ENCODE measurements around the gene MALAT1. TPM values are rescaled to one million over a fixed set of nuclear protein-coding genes. Genes with fewer than 3 reads are reported as not detected.

Gene MALAT1
- total and polyA plus RNA-seq, 2 of the 13 experiments (the other 11 are each of a cell fraction or from before 2014, with no cell fraction given), result 143 to 1,237 TPM

DNA sequence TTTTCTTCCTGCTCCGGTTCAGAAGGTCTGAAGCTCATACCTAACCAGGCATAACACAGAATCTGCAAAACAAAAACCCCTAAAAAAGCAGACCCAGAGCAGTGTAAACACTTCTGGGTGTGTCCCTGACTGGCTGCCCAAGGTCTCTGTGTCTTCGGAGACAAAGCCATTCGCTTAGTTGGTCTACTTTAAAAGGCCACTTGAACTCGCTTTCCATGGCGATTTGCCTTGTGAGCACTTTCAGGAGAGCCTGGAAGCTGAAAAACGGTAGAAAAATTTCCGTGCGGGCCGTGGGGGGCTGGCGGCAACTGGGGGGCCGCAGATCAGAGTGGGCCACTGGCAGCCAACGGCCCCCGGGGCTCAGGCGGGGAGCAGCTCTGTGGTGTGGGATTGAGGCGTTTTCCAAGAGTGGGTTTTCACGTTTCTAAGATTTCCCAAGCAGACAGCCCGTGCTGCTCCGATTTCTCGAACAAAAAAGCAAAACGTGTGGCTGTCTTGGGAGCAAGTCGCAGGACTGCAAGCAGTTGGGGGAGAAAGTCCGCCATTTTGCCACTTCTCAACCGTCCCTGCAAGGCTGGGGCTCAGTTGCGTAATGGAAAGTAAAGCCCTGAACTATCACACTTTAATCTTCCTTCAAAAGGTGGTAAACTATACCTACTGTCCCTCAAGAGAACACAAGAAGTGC, 661 bp upstream of the MALAT1 start (continued):
- TF ChIP-seq, protein P1, sequence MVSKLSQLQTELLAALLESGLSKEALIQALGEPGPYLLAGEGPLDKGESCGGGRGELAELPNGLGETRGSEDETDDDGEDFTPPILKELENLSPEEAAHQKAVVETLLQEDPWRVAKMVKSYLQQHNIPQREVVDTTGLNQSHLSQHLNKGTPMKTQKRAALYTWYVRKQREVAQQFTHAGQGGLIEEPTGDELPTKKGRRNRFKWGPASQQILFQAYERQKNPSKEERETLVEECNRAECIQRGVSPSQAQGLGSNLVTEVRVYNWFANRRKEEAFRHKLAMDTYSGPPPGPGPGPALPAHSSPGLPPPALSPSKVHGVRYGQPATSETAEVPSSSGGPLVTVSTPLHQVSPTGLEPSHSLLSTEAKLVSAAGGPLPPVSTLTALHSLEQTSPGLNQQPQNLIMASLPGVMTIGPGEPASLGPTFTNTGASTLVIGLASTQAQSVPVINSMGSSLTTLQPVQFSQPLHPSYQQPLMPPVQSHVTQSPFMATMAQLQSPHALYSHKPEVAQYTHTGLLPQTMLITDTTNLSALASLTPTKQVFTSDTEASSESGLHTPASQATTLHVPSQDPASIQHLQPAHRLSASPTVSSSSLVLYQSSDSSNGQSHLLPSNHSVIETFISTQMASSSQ (IDR thresholded peaks at IDR 0.05; ENCODE audit: low read depth), result no peak
- TF ChIP-seq, protein P1 (CRISPR knock-in tag; IDR thresholded peaks at IDR 0.05; ENCODE audit: borderline replicate concordance), result no peak
- peak; percentile 75 for TF ChIP-seq NFRKB (IDR thresholded peaks at IDR 0.05)
- TF ChIP-seq, protein P2, sequence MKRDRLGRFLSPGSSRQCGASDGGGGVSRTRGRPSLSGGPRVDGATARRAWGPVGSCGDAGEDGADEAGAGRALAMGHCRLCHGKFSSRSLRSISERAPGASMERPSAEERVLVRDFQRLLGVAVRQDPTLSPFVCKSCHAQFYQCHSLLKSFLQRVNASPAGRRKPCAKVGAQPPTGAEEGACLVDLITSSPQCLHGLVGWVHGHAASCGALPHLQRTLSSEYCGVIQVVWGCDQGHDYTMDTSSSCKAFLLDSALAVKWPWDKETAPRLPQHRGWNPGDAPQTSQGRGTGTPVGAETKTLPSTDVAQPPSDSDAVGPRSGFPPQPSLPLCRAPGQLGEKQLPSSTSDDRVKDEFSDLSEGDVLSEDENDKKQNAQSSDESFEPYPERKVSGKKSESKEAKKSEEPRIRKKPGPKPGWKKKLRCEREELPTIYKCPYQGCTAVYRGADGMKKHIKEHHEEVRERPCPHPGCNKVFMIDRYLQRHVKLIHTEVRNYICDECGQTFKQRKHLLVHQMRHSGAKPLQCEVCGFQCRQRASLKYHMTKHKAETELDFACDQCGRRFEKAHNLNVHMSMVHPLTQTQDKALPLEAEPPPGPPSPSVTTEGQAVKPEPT (CRISPR knock-in tag; IDR thresholded peaks at IDR 0.05; ENCODE audit: low read depth), result no peak
- TF ChIP-seq, protein P3, sequence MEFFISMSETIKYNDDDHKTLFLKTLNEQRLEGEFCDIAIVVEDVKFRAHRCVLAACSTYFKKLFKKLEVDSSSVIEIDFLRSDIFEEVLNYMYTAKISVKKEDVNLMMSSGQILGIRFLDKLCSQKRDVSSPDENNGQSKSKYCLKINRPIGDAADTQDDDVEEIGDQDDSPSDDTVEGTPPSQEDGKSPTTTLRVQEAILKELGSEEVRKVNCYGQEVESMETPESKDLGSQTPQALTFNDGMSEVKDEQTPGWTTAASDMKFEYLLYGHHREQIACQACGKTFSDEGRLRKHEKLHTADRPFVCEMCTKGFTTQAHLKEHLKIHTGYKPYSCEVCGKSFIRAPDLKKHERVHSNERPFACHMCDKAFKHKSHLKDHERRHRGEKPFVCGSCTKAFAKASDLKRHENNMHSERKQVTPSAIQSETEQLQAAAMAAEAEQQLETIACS (CRISPR knock-in tag; IDR thresholded peaks at IDR 0.05), result peak; percentile 17; the same call in 1 of the 2 replicates
- TF ChIP-seq TAF15 (IDR thresholded peaks at IDR 0.05; ENCODE audit: low read depth, low read length, poor library complexity, severe bottlenecking), result no peak
- no peak for TF ChIP-seq MXD4 (CRISPR knock-in tag; IDR thresholded peaks at IDR 0.05)
- TF ChIP-seq, protein P4, sequence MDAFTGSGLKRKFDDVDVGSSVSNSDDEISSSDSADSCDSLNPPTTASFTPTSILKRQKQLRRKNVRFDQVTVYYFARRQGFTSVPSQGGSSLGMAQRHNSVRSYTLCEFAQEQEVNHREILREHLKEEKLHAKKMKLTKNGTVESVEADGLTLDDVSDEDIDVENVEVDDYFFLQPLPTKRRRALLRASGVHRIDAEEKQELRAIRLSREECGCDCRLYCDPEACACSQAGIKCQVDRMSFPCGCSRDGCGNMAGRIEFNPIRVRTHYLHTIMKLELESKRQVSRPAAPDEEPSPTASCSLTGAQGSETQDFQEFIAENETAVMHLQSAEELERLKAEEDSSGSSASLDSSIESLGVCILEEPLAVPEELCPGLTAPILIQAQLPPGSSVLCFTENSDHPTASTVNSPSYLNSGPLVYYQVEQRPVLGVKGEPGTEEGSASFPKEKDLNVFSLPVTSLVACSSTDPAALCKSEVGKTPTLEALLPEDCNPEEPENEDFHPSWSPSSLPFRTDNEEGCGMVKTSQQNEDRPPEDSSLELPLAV (CRISPR knock-in tag; conservative IDR thresholded peaks at IDR 0.05; ENCODE audit: low read depth), result no peak
- TF ChIP-seq SIX4 (CRISPR knock-in tag; IDR thresholded peaks at IDR 0.05), result no peak
- TF ChIP-seq PAWR (CRISPR knock-in tag; IDR thresholded peaks at IDR 0.05; ENCODE audit: borderline replicate concordance), result no peak
- TF ChIP-seq, protein P5, sequence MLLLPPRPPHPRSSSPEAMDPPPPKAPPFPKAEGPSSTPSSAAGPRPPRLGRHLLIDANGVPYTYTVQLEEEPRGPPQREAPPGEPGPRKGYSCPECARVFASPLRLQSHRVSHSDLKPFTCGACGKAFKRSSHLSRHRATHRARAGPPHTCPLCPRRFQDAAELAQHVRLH (CRISPR knock-in tag; IDR thresholded peaks at IDR 0.05; ENCODE audit: borderline replicate concordance, low read depth), result 0 out of 2 replicates have a peak, but pooled peaks have one; percentile 8
- no peak for TF ChIP-seq ESRRA (CRISPR knock-in tag; IDR thresholded peaks at IDR 0.05; ENCODE audit: low read depth)
- TF ChIP-seq PRMT3 (CRISPR knock-in tag; IDR thresholded peaks at IDR 0.05; ENCODE audit: borderline replicate concordance, low read depth), result no peak
- TF ChIP-seq ZNF138 (CRISPR knock-in tag; IDR thresholded peaks at IDR 0.05; ENCODE audit: low read depth), result 0 out of 2 replicates have a peak, but pooled peaks have one; percentile 14
- TF ChIP-seq KDM3A (CRISPR knock-in tag; IDR thresholded peaks at IDR 0.05; ENCODE audit: low read depth), result 0 out of 2 replicates have a peak, but pooled peaks have one; percentile 2
- TF ChIP-seq RFXAP (CRISPR knock-in tag; IDR thresholded peaks at IDR 0.05; ENCODE audit: borderline replicate concordance), result no peak; the same call in 1 of the 2 replicates
- no peak for TF ChIP-seq NFIB (CRISPR knock-in tag; IDR thresholded peaks at IDR 0.05; ENCODE audit: borderline replicate concordance)
- TF ChIP-seq SIX1 (CRISPR knock-in tag; IDR thresholded peaks at IDR 0.05; ENCODE audit: borderline replicate concordance), result no peak
- no peak for TF ChIP-seq DPF2 (CRISPR knock-in tag; IDR thresholded peaks at IDR 0.05; ENCODE audit: borderline replicate concordance, low read depth)
- no peak for TF ChIP-seq ZBTB8A (CRISPR knock-in tag; IDR thresholded peaks at IDR 0.05; ENCODE audit: borderline replicate concordance, low read depth)

All from HepG2 (cell line).